Fibroblast of the aortic adventitia (primary cell): ENCODE data around the gene MKKS. TPM values are rescaled to one million over a fixed set of nuclear protein-coding genes. Genes with fewer than 3 reads are reported as not detected.

Experiments used
- DNase-seq: peaks from one replicate; pipeline ENCODE4 v3.0.0-alpha.2; 2010; ENCODE audit warnings: low read depth
- H3K4me3 ChIP-seq: 2 replicates; pipeline ENCODE4 v1.5.1; 2011; ENCODE audit warnings: low read depth, mild to moderate bottlenecking, control low read depth, low read length, moderate library complexity
- total RNA-seq: library from RNA; depleted of rRNA; stranded (reverse); fragments of >200 nt; gene quantifications from 2 replicates; pipeline ENCODE4 v1.2.3, GENCODE V29; 2012; ENCODE audit warnings: low replicate concordance
- TF ChIP-seq, protein P1 (sequence below): IDR thresholded peaks from 2 replicates; pipeline ENCODE4 v1.5.1; 2011; ENCODE audit warnings: mild to moderate bottlenecking, low read length, control low read depth, inconsistent platforms; ENCODE audit not compliant: insufficient read depth

Gene MKKS
- total RNA-seq, 1 donor = 16.8 TPM

DNA sequence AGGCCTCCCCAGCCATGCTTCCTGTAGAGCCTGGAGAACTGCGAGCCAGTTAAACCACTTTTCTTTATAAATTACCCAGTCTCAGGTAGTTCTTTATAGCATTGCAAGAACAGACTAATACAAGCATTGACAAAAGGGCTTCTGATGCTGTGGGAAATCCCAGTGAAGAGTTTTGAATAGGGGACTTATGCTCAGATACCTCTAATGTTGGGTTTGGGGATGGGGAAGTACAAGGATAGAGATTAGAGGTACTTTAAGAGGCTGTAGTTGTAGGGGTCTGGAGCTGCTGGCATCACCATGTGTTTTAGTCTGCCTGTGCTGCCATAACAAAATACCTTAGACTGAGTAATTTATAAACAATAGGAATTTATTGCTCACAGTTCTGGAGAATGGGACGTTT, 9.9 kb upstream of the MKKS start:
- H3K4me3 ChIP-seq = no peak overlapping the region
- TF ChIP-seq, protein P1, sequence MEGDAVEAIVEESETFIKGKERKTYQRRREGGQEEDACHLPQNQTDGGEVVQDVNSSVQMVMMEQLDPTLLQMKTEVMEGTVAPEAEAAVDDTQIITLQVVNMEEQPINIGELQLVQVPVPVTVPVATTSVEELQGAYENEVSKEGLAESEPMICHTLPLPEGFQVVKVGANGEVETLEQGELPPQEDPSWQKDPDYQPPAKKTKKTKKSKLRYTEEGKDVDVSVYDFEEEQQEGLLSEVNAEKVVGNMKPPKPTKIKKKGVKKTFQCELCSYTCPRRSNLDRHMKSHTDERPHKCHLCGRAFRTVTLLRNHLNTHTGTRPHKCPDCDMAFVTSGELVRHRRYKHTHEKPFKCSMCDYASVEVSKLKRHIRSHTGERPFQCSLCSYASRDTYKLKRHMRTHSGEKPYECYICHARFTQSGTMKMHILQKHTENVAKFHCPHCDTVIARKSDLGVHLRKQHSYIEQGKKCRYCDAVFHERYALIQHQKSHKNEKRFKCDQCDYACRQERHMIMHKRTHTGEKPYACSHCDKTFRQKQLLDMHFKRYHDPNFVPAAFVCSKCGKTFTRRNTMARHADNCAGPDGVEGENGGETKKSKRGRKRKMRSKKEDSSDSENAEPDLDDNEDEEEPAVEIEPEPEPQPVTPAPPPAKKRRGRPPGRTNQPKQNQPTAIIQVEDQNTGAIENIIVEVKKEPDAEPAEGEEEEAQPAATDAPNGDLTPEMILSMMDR = no peak
- no peak for DNase-seq

DNA sequence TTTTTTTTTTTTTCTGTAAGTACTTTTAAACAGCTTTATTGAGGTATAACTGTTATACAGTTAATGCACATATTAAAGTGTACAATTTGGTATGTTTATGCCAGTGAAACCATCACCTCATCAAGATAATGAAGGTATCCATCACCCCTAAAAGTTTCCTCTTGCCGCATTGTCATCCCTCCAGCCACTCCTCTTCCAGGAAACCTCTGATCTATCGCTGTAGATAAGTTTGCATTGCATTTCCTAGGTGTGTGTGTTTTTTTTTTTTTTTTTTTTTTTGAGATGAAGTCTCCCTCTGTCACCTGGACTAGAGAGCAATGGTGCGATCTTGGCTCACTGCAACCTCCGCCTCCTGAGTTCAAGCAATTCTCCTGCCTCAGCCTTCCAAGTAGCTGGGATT, 4.2 kb upstream of the MKKS start:
- H3K4me3 ChIP-seq = no peak overlapping the region
- TF ChIP-seq, protein P1 = no peak
- DNase-seq = no peak

DNA sequence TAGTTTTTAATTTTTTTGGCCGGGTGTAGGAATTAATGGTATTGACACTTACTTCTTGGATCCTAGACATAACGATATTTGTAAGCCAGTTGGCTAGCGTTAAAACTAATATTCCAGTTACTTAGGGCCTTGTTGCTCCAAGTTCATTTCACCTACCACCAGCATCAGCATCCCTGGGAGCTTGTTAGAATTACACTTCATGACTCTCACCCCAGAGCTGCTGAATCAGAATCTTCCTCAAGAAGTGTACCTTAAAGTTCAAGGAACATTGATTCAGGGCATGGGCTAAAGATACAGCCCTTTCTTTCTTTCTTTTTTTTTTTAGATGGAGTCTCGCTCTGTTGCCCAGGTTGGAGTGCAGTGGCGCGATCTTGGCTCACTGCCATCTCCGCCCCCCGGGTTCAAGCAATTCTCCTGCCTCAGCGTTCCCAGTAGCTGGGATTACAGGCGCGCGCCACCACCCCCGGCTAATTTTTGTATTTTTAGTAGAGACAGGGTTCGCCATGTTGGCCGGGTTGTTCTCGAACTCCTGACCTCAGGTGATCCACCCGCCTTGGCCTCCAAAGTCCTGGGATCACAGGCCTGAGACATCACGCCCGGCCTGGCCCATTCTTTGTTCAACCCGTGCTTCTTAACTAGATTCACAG, 2.2 kb upstream of the MKKS start:
- H3K4me3 ChIP-seq = no peak overlapping the region
- TF ChIP-seq, protein P1 = no peak
- DNase-seq = no peak

DNA sequence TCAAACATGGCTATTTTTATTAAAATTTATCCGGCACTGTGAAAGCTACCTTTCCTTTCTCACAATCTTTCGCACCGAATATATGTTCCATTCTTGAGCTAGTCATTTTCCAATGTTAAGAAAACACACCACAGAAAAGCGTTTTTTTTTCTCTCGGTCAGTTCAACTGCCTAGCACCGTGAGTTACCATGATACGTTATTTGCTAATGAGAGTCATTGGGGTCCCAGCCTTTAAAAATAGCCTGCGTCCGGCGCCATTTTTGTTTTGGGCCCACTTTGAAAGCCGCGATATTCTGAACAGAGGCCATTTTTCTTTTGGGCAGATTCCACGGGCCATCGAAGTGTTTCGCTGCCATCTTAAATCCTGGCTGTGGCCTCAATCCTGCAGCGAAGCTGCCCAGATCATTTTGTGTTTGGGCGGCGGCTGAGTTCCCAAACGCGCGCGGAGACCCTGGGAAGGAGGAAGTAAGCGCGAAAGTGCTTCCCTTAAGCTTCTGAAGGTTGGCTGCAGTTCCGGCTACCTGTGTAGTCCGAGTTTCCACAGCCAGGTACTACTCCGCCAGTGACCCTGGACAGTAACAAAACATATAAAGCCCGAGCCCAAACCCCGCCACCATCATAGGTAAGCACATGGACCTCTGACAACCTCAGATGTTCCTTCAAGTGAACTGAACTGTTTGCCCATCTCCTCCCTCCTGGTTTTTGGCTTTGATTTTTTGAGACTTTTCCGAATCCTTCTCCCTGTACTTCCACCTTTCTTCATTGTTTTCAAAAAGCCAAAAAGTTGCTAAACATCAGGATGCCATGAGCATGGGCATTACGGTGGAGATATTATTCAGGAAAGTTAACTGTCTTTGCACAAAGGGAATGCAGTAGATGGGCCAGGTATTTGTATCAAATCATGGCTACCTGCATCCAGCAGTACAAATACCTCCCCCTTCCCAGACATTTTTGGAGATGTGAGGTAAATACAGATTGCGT, 1.1 kb upstream of the MKKS start, which contains the start of gene SLX4IP:
Gene SLX4IP, plus strand, starts transcription at position 474 of the 981 bp plus-strand sequence. CDS start 22,900 bp downstream, outside the sequence.
- H3K4me3 ChIP-seq = peak within 1 kb of the TSS; percentile 89
- TF ChIP-seq, protein P1 = no peak
- DNase-seq = peak; percentile 98

DNA sequence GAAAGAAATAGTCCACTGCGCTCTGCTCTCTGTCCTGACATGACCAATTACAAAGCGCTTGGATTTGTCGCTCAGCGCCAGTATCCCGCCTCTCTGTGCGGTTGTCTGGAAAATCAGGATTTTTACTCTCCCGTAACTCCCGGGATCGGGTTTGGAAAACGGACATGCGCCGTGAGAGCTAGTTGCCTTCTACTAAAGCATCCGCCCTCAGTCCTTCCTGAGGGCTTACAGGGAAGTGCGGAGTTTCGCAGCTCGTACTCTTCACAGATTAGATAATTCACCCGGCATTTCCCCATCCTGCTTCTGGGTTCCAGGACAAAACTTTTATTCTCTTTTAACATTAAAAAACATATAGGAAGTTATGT, 427 bp upstream of the MKKS start:
- peak overlapping the region; percentile 89 for H3K4me3 ChIP-seq
- peak; percentile 99 for DNase-seq
- TF ChIP-seq, protein P1 = no peak

DNA sequence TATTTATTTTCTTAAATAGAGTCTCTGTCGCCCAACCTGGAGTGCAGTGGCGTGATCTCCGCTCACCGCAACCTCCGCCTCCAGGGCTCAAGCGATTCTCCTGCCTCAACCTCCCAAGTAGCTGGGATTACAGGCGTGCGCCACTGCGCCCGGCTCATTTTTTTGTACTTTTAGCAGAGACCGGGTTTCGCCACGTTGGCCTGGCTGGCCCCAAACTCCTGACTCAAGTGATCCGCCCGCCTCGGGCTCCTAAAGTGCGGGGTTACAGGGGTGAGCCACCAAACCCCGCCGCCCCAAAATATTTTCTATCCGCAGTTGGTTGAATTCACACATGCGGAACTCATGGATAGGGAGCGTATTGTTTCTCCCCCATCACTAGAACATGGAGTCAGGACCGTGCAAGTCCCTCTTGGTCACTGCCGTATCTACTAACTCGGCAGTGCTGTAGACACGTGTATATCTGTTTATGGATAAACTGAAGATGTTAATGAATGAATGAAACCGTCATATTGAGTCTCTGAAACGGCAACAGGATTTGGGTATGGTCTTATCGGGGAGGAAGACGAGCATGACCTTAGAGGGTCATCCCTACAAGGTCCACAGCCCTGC, 904 bp downstream of the MKKS start:
- peak overlapping the region; percentile 89 for H3K4me3 ChIP-seq
- TF ChIP-seq, protein P1 = no peak
- DNase-seq = no peak
